ENCODE data around the gene FMN1. TPM values are rescaled to one million over a fixed set of nuclear protein-coding genes. Genes with fewer than 3 reads are reported as not detected.

Gene FMN1
- total and polyA plus RNA-seq, 2 of the 8 experiments (the other 6 are each of a cell fraction or from before 2014, with no cell fraction given) = 0.27 to 3.7 TPM

GRCh38 chr15:33029109-33029652 is 165.3 kb downstream of the FMN1 start (continued):
- no peak for TF ChIP-seq RNF2 (IDR thresholded peaks at IDR 0.05; ENCODE audit: borderline replicate concordance, low read depth, low read length, missing control alignments, poor library complexity, severe bottlenecking)
- no peak for TF ChIP-seq SP1 (IDR thresholded peaks at IDR 0.05; ENCODE audit: low read depth, low read length)
- TF ChIP-seq POLR2AphosphoS5 (IDR thresholded peaks at IDR 0.05; ENCODE audit: low read depth, low read length) = no peak
- TF ChIP-seq CTBP2 (IDR thresholded peaks at IDR 0.05; ENCODE audit: borderline replicate concordance, insufficient read depth, insufficient read length, low read length) = no peak
- no peak for TF ChIP-seq TAF7 (optimal IDR thresholded peaks at IDR 0.05; ENCODE audit: borderline replicate concordance, low read depth, low read length)
- TF ChIP-seq NANOG (IDR thresholded peaks at IDR 0.05; ENCODE audit: insufficient read depth, low read depth, low read length, poor library complexity, severe bottlenecking) = no peak
- no peak for TF ChIP-seq TEAD4 (IDR thresholded peaks at IDR 0.05; ENCODE audit: low read depth, low read length)
